ENCODE data around the gene UGT3A2. TPM values are rescaled to one million over a fixed set of nuclear protein-coding genes. Genes with fewer than 3 reads are reported as not detected.
"Not testable (repeated sequence)": the region's sequence is repeated elsewhere in the genome, so short reads cannot be mapped to it uniquely, and the experiment has no call there.

UGT3A2 gene
- total RNA-seq, 2 donors from 2014 or later, result 0.18 TPM; not detected in 1

DNA sequence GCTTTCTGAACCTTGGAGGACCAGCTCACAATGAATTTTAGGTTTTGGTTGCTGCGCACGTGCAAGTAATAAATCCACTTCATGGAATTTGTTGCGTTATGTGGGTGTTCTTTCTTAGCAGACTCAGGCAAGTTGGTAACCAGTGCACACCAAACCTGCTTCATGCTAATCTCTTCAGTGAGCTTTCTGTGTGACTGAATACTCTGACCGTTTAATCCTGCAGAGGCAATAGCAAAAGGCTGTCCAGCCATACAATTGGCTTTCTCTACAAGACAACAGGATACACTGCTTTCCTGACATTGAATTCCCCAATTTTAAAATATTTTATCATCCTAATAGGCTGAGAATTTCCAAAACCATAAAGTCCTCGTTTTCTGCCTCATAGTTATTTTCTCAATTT lies 10.3 kb downstream of the UGT3A2 start:
- no peak for ATAC-seq

DNA sequence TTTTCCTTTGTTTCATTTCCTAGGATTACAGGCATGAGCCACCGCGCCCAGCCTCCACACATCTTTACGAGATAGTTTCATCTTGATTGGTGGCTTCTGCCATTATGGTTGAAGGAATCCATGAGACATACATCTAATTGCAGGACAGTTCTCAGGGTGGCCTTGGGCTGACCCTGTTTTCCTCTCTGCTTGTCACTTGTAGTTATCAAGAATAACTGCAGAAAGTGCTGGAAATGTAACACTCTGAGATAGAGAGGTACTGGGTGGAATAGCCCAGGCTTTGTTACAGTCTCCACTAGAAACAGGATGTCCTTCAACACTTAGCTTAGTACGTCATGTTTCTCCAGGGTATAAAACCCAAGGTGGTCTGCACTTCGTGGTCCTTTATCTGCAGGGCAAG lies 10.7 kb downstream of the UGT3A2 start:
- intact Hi-C loops (cut with DNase I), result no loop called here
- ATAC-seq (no peak), DNase-seq (no peak)

More for the DNA sequence above, 10.3 kb downstream of the UGT3A2 start:
- no peak for DNase-seq
- intact Hi-C loops (cut with DNase I), result no loop called here

DNA sequence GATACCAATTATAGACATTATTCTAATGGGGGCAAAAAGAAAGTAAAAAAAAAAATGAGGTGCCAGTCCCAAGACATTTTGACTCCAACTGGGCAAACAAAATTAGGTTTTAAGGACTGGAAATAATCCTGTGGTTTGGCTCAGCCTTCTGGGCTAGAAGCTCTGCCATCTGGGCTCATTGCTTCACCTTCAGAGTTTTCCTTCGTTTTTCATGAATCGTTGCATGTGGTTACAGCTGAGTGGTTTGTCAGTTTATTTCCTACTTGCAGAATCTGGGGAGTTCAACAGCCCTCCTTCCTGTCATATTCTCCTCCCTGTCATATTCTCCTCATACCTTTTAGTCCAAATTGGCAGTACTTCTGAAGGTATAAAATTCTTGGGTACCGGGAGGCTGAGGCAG lies 12.0 kb downstream of the UGT3A2 start:
- ATAC-seq (no peak), DNase-seq (no peak)
- intact Hi-C loops (cut with DNase I), result no loop called here

DNA sequence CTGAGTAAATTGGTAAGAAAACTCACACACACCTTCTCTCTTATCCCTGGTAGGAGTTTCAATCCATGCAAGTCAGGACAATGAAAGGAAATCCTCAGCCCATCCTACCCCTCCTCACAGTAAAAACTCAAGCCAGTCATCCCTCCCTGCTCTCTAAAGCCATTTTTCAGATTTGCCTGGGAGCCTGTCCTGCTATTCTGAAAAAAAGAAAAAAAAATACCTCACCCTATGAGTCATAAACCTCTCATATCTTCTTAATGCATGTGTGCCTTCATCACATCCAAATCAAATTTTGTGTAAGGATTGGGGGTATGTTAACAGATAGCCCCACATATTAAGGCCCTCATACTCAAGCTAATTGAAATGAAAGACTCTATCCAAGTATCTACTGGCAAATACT lies 14.1 kb downstream of the UGT3A2 start:
- ATAC-seq (no peak), DNase-seq (no peak)
- intact Hi-C loops (cut with DNase I), result no loop called here

DNA sequence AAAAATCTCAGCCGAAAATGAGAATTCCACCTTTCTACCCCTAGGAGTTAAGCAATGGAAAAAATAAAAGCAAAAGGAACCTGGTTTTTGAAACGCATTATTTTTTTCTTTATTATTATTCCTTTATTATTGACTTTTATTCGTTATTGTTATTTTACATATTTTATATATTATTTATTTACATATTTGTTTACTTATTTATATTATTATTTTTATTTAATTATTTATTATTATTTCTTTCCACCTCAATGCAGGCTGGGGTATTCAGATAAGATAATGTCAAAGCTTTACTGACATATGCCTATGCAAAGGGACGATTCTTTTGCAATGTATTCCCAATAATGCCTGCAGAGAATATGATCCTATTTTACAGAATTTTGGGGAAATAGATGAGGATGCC lies 16.7 kb downstream of the UGT3A2 start:
- DNase-seq (no peak), ATAC-seq (no peak)
- intact Hi-C loops (cut with DNase I), result no loop called here

DNA sequence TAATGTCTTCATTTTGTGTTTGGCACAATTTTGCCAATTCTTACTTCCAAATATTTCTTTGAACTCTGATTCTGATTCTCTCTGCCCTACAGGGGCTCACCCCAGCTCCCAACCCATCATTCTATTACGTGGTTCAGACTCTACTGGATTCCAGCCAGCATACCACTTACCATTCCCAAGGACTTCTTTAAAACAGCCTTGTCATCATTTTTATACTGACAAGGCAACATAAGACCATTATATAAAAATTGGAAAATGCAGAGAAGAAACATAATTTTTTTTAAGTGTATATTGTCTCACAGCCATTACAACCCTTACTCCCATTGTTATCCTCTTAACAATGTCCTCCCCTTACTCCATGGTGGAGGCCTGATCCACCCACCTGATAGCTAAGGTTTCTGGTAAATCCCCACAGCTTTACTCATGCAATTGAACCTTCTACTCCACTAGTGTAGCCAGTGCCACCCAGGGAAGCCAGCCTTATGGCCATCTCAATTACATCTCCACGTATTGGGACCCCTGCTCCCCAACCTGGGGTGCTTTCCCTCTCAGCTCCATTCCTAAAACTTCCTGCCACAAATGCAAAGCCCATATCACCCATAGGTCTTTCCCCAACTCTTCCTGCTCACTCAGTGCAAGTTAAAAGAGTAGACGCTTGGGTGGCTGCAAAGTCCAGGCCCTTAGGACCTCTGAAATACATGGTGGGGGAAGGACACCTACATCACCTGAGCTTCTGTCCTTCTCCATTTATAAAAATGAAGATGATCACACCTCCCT lies 19.1 kb downstream of the UGT3A2 start:
- DNase-seq (no peak), ATAC-seq (no peak)
- intact Hi-C loops (cut with DNase I), result no loop called here

DNA sequence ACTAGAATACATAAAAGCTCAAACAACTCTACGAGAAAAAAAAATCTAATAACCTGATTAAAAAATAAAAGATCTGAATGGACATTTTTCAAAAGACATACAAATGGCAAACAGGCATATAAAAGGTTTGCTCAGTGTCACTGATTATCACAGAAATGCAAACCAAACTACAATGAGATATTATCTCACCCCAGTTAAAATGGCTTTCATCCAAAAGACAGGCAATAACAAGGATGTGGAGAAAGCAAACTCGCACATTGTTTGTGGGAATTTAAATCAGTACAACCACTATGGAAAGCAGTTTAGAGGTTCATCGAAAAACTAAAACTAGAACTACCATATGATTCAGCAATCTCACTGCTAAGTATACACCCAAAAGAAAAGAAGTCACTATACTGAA lies 20.8 kb downstream of the UGT3A2 start:
- intact Hi-C loops (cut with DNase I), result no loop called here
- ATAC-seq, result no peak

DNA sequence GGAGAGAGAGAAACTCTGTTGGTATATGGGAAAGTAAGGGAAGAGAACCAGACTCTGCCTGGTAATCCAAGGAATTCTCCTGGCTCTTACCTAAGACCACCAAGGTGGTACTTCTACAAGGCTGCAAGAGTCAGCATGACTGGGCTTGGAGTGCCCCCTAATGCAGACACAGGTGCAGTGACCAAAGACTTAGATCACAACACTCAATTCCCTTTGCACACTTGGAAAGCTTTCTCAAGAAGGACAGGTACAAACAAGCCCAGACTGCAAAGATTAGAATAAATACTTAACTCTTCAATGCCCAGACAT lies 25.2 kb downstream of the UGT3A2 start:
- ATAC-seq (no peak), DNase-seq (no peak)
- intact Hi-C loops (cut with DNase I), result no loop called here

More for the DNA sequence above, 20.8 kb downstream of the UGT3A2 start:
- no peak for DNase-seq

DNA sequence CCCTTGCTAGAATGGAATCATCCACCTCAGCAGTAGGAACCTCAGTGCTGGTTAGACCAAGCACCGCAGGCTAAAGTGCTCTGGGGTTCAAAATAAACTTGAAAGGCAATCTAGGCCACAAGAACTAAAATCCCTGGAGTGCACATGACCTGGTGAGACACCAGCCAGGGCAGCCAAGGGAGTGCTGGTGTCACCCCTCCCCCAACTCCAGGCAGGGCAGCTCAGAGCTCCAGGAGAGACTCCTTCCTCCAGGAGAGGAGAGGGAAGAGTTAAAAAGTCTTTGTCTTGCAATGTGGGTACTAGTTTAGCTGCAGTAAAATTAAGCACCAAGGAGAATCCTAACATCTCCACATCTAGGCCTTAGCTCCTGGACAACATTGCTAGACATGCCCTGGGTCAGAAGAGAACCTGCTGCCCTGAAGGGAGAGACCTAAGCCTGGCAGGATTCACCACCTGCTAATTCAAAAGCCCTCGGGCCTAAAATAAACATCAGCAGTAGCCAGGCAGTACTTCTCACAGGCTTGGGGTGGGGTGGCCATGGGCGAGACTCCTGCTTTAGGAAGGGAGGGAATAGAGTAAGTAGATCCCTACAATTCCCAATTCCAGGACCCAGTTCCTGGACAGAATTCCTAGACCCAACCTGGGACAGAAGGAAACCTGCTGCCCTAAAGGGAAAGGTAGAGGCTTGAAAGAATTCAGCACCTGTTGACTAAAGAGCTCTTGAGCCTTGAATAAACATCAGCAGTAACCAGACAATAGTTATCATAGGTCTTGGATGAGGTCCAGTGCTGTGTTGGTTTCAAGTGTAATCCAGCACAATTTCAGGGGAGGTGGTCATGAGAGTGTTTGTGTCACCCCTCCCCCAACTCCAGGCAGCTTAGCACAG lies 25.8 kb downstream of the UGT3A2 start:
- intact Hi-C loops (cut with DNase I), result no loop called here
- ATAC-seq, result no peak
- DNase-seq, result no peak

DNA sequence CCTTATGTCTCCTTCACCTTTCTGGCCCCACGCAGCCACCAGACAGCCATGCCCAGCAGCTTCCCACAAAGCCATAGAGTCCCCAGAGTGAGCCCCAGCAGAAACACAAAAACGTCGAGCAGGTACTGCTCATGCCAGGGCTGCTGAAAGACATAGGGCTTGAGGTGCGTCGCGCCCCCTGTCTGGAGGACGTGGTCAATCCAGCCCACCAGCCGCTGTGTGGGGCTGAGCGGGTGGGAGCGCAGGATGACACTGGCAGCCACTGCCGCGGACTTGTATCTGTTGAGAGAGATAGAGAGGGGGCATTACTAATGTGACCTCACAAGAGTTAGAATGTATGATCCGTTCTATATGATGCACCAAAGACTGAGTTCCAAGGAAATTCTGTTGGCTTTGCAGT lies 31.0 kb downstream of the UGT3A2 start:
- ATAC-seq, result no peak
- no peak for DNase-seq
- intact Hi-C loops (cut with DNase I), result no loop called here

DNA sequence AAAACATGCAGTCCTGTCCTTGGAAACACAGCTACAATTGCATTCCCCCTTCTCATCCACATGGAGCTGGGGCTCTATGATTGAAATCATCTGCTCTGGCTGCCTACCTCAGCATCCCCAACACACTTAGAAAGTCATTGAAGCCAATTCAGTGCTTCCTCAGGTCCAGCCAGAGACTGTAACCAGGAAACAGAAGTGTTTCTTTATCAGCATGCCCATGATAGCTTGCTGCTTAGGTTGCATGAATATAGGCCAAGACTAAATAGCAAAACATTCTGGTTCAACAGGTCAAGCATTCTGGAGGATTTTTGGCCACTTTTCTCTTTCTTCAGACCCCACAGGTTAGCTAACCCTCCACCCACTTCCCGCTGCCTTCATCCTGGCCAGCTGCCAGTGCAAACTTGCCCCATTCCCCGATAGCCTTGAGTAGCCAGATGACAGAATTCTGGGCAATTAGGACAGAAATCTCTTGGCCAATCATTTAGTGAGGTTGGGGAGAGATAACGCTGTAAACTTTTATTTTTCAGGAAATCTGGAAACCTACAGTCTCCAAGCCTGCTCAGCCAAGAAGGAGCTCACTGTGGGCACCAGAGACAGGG lies 32.0 kb downstream of the UGT3A2 start:
- ATAC-seq; DNase-seq; intact Hi-C loops (cut with DNase I): not testable (repeated sequence)

DNA sequence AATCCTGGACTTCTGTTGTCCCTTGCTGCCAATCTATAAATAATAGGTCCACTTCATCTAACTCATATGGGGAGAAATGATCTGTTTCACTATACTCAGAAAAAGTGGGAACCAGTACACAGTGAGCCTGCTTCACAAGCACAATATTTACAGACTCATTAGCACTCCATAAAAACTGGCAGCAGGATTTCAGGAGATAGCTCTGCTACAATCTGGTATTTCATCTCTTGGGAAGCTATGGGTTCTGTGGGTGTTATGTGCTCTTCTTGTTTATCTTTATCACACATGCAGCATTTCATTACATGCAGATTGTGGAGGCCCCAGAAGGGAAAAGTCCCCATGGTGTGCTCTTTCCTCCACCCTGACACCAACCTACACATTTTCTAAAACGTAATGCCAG lies 33.2 kb downstream of the UGT3A2 start:
- DNase-seq (no peak), ATAC-seq (no peak)
- intact Hi-C loops (cut with DNase I), result no loop called here

DNA sequence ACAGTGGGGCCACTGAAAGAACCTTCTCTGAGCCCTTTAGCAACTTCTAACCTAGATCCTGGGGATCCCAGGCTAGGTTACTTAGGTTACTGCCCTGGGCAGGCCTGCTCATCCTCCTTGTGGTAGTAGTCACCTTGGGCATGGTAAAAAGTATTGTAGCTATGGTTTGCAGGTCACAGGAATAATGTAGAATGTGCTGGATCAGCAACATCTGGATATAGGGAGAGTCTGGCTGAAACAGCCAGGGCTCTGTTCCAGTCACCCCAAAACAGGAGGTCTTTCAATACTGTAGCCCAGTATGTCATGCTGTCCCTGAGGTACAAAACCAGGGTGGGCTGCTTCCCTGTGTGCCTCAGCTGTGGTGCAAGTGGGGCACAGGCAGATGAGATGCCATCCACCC lies 33.6 kb downstream of the UGT3A2 start:
- intact Hi-C loops (cut with DNase I), result no loop called here
- no peak for ATAC-seq
- no peak for DNase-seq

DNA sequence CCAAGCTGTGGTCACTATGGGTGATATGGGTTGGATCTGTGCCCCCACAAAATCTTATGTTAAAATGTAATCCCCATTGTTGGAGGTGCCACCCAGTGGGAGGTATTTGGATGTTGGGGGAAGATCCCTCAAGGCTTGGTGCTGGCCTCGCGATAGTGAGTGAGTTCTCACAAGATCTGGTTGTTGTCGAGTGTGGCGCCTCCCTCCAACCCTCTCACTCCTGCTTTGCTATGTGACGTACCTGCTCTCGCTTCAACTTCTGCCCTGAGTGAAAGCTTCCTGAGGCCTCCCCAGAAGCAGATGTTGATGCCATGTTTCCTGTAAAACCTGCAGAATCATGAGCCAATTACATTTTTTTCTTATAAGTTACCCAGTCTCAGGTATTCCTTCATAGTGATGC lies 35.5 kb downstream of the UGT3A2 start:
- ATAC-seq (no peak), DNase-seq (no peak)
- intact Hi-C loops (cut with DNase I), result no loop called here

DNA sequence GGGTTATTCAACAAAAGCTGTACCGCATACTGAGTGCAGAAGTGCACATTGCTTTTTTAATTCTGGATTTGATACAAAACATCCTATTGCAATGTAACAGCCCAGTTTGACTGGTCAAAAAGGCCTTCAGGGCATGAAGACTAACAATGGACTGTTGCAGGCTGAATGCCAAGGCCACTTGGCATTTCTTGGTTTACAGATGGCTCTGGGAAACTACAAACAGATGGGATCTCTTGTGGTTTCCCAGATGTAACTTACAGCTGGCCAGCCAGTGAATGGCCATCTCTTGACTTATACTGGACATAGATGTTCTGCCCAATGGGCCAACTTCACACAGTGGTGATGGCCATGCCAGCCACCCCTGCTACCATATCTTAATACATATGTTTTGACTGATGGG lies 36.8 kb downstream of the UGT3A2 start:
- DNase-seq, result no peak
- ATAC-seq, result no peak
- intact Hi-C loops (cut with DNase I), result no loop called here

DNA sequence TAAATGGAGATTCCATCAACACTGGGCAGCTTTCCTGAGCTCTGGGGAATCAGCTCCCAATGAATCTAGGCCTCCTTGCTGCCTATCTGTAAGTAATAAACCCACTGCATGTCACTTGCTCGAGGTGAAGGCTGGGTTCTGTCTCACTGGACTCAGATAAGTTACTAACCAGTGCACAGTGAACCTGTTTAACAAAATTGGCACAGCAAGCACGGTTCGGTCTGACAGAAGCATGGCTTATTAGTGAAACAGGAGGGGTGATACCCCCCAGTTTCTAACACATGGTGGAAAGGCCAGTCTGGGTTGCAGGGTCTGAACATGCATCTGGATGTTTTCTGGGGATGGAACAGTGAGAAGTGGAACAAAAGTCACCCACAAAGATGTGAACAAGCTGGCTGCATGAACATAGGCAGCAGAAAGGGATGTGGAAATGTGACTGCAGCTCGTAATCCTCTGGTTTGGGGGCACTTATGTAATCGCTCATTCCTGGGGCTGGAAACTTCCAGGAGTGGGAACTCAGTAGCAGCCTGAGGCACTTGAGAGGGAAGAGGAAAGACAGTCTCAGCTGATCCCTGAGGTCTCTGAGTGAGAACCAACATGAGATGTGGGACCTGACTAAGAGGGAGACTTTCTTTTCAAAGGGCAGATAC lies 37.7 kb downstream of the UGT3A2 start:
- no peak for ATAC-seq
- intact Hi-C loops (cut with DNase I), result no loop called here
- no peak for DNase-seq

DNA sequence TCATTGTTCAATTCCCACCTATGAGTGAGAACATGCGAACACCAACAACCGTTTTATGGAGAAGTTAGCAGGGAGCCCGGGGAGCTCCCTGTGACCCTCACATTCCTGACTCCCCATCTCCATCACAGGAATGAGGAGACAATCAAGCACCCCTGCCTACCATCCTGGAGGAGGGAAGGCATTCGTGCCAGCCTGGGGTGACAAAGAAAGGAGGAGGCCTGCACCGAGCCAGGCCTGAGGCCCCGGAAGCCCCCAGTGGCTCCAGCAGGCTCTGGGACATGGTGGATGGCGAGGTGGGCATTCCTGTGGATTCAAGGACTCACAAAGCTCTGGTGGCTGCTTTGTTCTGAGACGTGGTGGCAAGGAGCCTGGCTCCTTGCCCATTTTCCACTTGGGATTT lies 39.0 kb downstream of the UGT3A2 start:
- ATAC-seq (no peak), DNase-seq (no peak)
- intact Hi-C loops (cut with DNase I), result no loop called here

DNA sequence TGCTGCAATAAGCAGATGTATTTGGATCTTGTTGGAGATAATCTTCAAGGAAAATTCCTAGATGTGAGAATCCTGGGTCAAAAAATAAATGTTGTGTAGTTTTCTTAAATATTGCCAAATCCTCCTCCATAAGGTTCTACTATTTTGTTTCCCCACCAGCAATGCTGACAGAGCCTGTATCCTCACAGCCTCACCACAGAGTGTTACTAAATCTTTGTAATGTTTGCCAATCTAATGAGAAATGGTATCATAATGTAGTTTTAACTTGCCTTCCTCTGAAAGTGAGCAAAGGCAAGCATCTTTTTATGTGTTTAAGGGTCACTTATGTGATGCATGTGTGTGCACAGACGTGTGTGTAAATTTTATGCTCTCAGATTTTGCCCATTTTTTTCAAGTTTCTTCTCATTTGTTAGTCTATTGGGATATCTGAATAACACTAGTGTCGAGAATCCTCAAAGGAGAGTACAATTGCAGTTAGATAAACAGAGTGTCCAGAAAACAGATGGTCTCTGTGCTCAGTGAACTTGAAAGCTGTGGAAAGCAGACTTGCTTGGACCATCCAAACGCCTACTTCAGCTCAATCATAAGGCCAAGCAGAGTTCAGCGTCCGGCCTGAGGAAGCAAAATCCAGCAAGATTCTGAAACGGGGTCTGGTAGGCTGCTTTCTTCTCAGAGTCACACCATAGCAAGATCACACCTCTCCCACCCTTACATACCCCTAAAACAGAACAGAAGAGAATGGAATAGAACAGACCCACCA lies 39.8 kb downstream of the UGT3A2 start:
- no peak for DNase-seq
- intact Hi-C loops (cut with DNase I), result no loop called here
- ATAC-seq, result no peak

DNA sequence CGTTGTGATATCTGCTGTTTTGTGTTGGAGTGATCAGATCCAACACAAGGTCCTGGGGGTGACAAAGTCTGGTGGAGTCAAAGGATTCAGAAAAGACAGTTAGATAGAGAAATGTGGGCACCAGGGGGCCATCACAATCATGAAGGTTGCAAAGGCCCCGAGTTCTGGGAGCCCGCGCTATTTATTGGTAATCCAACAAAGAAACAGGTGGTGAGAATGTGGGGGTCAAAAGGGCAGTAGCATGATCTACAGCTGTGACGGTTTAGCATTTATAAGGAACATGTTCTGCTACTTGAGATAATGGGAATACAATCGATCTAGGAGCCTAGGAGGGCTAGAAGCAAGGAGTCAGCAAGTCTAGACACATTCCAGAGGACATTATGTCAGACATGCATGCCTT lies 44.4 kb downstream of the UGT3A2 start:
- ATAC-seq; DNase-seq; intact Hi-C loops (cut with DNase I): not testable (repeated sequence)

All from left cardiac atrium (tissue), 4 donors.